ENCODE data around the gene BTBD9. TPM values are rescaled to one million over a fixed set of nuclear protein-coding genes. Genes with fewer than 3 reads are reported as not detected.

Gene BTBD9
- total RNA-seq, 1 donor, result 25.3 TPM

GRCh38 chr6:38209371-38210260 lies 430.1 kb downstream of the BTBD9 start:
- no peak overlapping the region for H2AFZ ChIP-seq (ENCODE audit: low read length)
- peaks cover 6% of the 10 kb centered on the region for H4K20me1 ChIP-seq (ENCODE audit: insufficient read depth, low read length)
- H3K36me3 ChIP-seq (ENCODE audit: insufficient read depth, low read length), result no peaks in the 10 kb centered on the region
- no peaks in the 10 kb centered on the region for H3K79me2 ChIP-seq (ENCODE audit: insufficient read depth, low read length)
- no peaks in the 10 kb centered on the region for H3K9me3 ChIP-seq (ENCODE audit: low read depth, low read length)
- no peak overlapping the region for H3K4me2 ChIP-seq (ENCODE audit: insufficient read depth, low read length)
- peaks cover 8% of the 10 kb centered on the region for H3K4me1 ChIP-seq (ENCODE audit: insufficient read depth, low read length)
- no peak overlapping the region for H3K4me3 ChIP-seq (ENCODE audit: insufficient read depth, low read length)
- no peak for DNase-seq (ENCODE audit: insufficient read length, low spot score, missing footprints)
- H3K27ac ChIP-seq (ENCODE audit: low read depth, low read length), result no peak overlapping the region
- no peaks in the 10 kb centered on the region for H3K27me3 ChIP-seq (ENCODE audit: insufficient read depth, low read length)
- no peak for TF ChIP-seq CTCF (IDR thresholded peaks at IDR 0.05; ENCODE audit: extremely low read depth, low read depth, low read length)

GRCh38 chr6:38208028-38208427 lies 431.7 kb downstream of the BTBD9 start:
- no peaks in the 10 kb centered on the region for H3K9me3 ChIP-seq (ENCODE audit: low read depth, low read length)
- H3K4me3 ChIP-seq (ENCODE audit: insufficient read depth, low read length), result no peak overlapping the region
- DNase-seq (ENCODE audit: insufficient read length, low spot score, missing footprints), result no peak
- no peaks in the 10 kb centered on the region for H3K27me3 ChIP-seq (ENCODE audit: insufficient read depth, low read length)
- H3K4me1 ChIP-seq (ENCODE audit: insufficient read depth, low read length), result peaks cover 7% of the 10 kb centered on the region
- H4K20me1 ChIP-seq (ENCODE audit: insufficient read depth, low read length), result peaks cover 6% of the 10 kb centered on the region
- H2AFZ ChIP-seq (ENCODE audit: low read length), result no peak overlapping the region
- H3K79me2 ChIP-seq (ENCODE audit: insufficient read depth, low read length), result no peaks in the 10 kb centered on the region
- no peaks in the 10 kb centered on the region for H3K36me3 ChIP-seq (ENCODE audit: insufficient read depth, low read length)
- TF ChIP-seq CTCF (IDR thresholded peaks at IDR 0.05; ENCODE audit: extremely low read depth, low read depth, low read length), result no peak
- no peak overlapping the region for H3K4me2 ChIP-seq (ENCODE audit: insufficient read depth, low read length)
- H3K27ac ChIP-seq (ENCODE audit: low read depth, low read length), result no peak overlapping the region

GRCh38 chr6:38207375-38207774 lies 432.4 kb downstream of the BTBD9 start:
- no peak for TF ChIP-seq CTCF (IDR thresholded peaks at IDR 0.05; ENCODE audit: extremely low read depth, low read depth, low read length)

GRCh38 chr6:38198219-38198618 lies 441.5 kb downstream of the BTBD9 start:
- no peaks in the 10 kb centered on the region for H3K36me3 ChIP-seq (ENCODE audit: insufficient read depth, low read length)

More at GRCh38 chr6:38207375-38207774, 432.4 kb downstream of the BTBD9 start:
- H3K4me1 ChIP-seq (ENCODE audit: insufficient read depth, low read length), result peaks cover under 1% of the 10 kb centered on the region
- H3K4me2 ChIP-seq (ENCODE audit: insufficient read depth, low read length), result no peak overlapping the region
- no peak overlapping the region for H3K27ac ChIP-seq (ENCODE audit: low read depth, low read length)
- no peaks in the 10 kb centered on the region for H3K27me3 ChIP-seq (ENCODE audit: insufficient read depth, low read length)
- H3K4me3 ChIP-seq (ENCODE audit: insufficient read depth, low read length), result no peak overlapping the region
- no peaks in the 10 kb centered on the region for H3K9me3 ChIP-seq (ENCODE audit: low read depth, low read length)
- no peak overlapping the region for H2AFZ ChIP-seq (ENCODE audit: low read length)
- no peak for DNase-seq (ENCODE audit: insufficient read length, low spot score, missing footprints)
- no peaks in the 10 kb centered on the region for H3K79me2 ChIP-seq (ENCODE audit: insufficient read depth, low read length)
- H3K36me3 ChIP-seq (ENCODE audit: insufficient read depth, low read length), result no peaks in the 10 kb centered on the region
- H4K20me1 ChIP-seq (ENCODE audit: insufficient read depth, low read length), result peaks cover 6% of the 10 kb centered on the region

More at GRCh38 chr6:38198219-38198618, 441.5 kb downstream of the BTBD9 start:
- Histone ChIP-seq H3K9me3 (ENCODE audit: low read depth, low read length) (no peaks in the 10 kb centered on the region), H3K4me2 (ENCODE audit: insufficient read depth, low read length) (no peak overlapping the region), H3K4me1 (ENCODE audit: insufficient read depth, low read length) (no peaks in the 10 kb centered on the region), H3K27me3 (ENCODE audit: insufficient read depth, low read length) (no peaks in the 10 kb centered on the region), H3K4me3 (ENCODE audit: insufficient read depth, low read length) (no peak overlapping the region), H3K27ac (ENCODE audit: low read depth, low read length) (no peak overlapping the region), H3K79me2 (ENCODE audit: insufficient read depth, low read length) (no peaks in the 10 kb centered on the region), H4K20me1 (ENCODE audit: insufficient read depth, low read length) (peaks cover 13% of the 10 kb centered on the region), H2AFZ (ENCODE audit: low read length) (no peak overlapping the region)
- DNase-seq (ENCODE audit: insufficient read length, low spot score, missing footprints), result no peak
- no peak for TF ChIP-seq CTCF (IDR thresholded peaks at IDR 0.05; ENCODE audit: extremely low read depth, low read depth, low read length)

Data from osteoblast (primary cell).